Measurements from ENCODE around the gene U2SURP.

- TF ChIP-seq BHLHE40 (IDR thresholded peaks at IDR 0.05; ENCODE audit: borderline replicate concordance) (no peak), SP1 (IDR thresholded peaks at IDR 0.05) (no peak), PKNOX1 (IDR thresholded peaks at IDR 0.05) (no peak)
Measured at GRCh38 chr3:143090486-143090885, 89.1 kb downstream of the U2SURP start.

Data from HEK293T (cell line).